ENCODE results near the gene SDHA.
A peak's percentile ranks its signal among the peaks of the same experiment; 100 is the strongest.
"Not testable (repeated sequence)": the region's sequence is repeated elsewhere in the genome, so short reads cannot be mapped to it uniquely, and the experiment has no call there.

SDHA gene

DNA sequence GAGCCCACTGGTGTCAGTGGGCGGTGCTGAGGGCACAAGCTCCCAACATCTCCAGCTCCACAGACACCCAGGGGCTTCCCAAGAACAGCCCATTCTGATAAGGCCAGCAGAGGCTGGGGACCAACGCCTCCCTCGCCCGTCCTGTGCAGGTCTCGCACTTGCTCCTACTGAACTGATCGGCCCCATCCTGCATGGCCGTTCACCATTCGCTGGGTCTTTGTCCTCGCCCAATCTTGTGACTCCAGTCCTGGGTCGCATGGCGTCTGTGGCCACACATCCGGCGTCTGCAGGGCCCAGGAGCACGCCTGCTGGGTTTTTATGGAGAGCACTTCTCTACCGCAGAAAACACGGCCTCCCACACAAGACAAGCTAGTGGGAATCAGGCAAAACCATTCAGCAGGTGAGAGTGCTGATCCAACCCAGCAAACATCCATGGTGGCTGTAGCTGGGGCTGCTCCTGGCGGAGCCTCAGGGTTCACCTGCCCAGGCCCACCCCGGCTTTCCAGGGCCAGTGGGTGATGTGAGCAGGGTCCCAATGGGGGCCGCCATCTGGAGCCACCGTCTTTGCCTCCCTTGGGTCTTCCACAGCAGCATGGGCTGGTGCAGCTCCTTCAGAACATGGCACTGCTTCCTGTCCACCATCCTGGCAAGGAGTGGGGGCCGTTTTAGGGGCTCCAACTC is 19.5 kb upstream of the SDHA start:
- DNase-seq, result no peak

DNA sequence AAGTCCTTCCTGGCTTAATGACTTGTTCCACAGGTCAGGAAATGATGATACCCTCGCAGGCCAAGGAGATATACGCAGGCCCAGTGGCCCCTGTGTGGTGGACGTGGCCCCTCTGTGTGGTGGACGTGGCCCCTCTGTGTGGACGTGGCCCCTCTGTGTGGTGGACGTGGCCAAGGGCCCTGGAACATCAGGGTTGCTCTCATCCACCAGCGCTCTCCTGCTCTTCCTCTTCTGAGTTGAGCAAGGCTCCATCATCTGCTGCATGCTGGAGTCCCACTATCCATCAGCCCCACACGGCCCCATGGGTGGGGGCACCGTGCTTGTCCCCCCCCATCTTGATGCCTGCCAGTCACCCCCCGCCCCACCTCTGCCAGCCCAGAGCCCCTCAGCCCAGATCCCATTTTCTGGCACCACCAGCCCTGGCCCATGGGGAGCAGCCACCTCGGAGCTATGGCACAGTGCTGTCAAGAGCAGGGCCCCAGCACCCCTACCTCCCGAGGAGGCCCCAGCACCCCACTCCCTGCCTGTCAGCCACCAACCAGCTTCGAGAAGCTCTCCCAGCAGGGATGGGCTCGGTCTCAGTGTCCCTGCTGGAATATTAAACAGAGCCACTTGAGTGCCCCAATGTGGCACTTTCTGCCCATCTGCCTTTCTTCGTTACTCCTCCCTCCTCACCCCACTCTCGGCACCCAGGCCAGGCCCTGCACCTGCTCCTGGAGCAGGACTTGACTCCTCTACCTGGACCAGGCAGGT is 18.7 kb upstream of the SDHA start:
- no peak for DNase-seq

DNA sequence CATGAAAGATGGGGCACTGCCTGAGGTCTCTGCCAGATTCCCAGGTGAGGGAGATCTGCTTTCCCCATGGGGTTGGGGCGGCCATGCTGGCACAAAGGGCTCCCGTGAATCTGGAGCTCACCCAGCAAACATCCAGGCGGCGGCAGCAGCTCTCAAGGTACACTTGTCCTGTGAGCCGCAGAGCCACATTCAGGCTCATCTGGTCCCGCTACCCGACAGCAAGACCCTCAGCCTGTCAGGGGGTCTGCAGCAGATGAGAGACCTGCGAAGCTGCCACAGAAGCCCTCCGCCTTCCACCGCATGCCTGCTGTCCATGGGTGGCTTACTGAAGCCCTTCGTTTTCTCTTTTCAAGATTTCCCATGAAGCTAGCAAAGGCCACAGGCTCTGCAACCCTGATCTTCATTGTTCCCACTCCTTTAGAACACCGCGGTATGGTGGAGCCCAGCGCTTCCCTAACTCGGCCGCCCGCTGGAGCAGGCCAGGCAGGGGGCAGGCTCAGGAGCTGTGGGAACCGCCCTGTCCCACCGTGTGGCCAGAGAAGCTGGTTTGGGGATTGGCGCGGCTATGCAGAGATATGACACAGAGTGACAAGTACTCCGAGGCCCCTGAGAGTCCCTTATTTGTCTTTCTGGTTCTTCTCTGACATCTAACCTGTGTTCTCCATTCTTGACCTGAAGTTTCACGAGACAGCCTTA is 18.0 kb upstream of the SDHA start:
- no peak for DNase-seq

DNA sequence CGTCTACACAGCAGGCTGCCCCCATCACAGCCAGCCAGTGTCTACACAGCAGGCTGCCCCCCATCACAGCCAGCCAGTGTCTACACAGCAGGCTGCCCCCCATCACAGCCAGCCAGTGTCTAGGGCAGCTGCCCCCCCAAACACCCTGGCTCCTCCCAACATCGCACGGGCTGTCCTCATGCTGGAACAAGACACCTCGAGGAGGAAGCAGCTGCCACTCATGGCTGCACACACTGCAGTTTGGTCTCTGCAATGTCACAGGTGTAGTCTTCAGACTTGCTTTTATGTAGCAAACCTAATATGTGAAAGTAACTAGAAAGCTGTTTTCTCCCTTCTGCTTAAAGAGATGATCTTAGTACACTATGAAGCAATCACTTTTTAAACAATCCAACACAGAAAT is 17.1 kb upstream of the SDHA start:
- DNase-seq, result no peak

DNA sequence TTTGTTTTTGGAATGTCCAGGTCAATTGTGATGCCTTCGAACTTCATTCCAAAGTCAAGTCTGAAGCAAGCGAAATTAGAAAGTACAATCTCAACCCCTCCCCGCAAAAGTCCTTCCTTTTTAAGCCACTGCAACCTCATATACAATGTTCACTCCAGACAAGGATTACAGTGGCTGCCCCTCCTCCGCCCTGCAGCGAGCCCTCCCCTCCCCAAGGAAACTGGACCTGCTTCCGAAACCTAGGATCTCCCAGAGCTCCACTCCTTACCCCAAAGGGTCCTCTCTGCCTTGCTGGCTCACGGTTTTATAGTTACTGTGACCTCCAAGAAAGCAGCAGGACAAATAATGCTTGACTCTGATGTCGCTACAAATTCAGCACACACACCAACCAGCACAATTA is 16.4 kb upstream of the SDHA start:
- DNase-seq, result no peak

DNA sequence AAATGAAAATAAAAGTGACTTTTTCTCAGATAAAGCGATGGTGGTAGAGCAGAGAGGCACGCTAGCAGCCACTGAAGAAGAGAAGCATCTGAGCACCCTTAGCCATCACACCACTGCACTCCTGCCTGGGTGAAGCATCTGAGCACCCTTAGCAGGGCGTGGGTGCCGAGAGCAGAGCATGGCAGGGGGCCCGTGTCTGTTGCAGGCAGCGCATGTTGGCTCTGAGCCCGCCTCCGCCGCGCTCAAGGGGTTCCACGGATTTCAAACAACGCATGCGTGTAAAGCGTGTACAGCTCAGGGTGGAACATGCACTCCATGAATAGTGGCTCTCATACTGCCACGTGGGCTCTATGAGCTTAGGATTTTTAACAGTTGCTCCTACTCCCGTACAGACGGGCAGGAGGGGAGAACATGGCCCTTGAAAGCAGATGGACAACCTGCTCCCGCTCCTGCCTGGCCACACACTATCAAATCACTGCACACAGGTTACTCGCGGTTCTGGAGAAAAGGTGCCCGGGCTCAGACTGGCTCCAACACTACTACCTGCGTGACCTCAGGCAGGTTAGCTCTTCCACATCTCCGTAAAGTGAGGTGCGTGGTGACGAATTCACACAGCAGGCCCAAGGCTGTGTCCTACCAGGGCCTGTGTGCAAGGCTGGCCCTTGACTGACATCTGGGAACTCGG is 14.7 kb upstream of the SDHA start:
- no peak for DNase-seq

DNA sequence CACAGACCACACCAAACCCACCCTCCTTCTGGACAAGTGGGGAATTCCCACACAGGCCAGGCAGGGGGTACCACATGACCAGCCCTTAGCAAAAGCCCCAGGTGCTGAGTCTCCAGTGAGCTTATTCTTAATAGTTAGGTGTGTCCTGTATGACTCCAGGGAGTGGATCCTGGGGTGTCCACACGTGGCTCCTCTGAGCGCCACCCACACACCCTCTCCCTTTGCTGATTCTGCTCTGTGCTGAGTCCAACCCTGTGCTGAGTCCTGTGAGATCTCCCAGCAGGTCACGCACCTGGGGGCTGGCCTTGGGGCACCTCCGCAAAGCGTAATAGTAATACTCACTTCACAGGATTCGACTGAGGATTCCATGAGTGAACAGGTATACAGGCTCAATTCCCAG is 14.1 kb upstream of the SDHA start:
- no peak for DNase-seq

DNA sequence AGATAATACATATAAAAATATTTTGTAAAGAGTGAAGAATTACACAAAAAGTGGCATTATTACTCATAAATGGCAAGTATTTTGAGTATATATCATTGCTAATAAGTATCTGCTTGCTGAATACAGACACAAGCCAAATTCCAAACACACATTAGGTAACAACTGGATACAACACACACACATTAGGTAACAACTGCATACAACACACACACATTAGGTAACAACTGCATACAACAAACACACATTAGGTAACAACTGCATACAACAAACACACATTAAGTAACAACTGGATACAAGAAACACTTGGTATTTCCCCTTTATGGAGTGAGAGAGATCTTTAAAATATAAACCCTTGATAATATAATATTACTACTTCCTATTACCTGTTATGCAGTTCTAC is 13.7 kb upstream of the SDHA start:
- no peak for DNase-seq

DNA sequence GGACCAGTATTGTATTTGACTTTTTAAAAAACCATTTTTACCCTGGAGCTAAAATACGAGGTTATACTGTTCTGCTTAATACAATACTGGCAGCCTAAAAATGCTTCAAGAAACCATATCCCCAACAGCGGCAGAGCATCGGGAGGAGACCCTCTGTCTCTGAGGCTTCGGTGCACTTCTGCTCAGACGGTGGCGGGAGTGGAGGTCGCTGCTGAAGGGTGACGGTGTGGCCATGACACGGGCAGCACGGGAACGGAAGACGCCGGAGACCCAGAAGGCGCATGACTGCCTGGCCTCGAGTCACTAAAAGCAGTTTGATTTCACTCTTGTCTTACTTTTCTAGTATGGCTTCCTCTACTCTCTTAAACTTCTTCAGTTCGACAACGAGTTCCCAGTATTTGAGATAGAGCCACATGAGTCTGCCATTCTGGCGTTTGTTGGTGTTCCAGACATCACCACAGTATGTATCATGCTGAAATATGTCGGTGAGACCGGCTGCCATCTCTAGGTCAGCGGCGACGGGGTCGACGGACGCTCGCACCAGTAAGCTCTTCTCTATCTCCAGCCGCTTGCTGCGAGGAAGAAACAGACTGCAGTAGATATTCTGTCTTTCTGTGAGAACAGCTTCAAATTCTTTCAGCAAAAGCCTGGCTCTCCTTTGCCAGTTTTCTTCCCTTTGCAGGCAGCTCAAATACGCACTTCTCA is 13.0 kb upstream of the SDHA start:
- no peak for DNase-seq

DNA sequence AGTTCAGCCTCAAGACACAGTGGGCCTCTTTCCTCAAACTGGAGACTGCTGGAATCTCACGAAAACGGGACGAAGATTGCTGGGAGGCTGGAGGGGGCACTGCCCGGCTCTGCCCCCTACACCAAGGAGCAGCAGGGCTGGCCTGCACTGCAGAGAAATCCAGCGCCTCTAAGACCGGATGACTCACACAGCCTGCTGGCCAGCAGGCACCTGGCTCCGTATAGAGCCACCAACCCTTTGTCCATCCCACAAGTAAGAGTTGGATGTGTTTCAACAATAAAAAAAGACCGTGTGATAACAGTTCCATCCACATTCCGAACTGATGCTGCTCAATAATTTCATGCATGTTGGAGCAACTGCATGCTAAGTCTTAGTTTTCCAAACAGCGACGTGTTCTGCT is 11.7 kb upstream of the SDHA start:
- DNase-seq, result peak; percentile 30

DNA sequence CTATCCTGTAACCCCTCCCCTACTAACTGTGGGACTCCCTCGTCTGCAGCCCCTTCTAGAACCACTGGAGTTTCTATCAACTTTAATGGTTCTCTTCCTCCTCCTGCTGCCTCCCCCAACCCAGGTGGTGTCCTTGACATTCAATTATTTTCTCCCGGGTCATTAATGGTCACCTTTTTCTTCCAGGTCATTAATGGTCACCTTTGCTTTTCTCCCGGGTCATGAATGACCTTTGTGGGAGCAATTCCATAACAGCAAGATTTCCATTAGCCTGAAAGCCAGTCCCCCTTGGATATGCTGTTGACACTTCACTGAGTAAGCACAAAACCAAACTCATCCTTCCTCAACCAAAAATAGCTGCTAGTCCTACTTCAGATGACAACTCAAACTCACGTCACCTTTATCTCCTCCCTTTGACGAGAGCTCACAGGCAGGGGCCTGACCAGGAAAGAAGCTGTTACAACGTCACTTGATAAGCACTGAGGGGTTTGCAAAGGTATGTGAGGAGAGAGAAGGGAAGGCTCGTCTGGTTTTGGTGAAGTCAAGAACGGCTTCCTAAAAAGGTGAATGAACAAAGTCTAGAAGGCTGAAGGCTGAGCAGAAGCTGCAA is 11.1 kb upstream of the SDHA start:
- no peak for DNase-seq

DNA sequence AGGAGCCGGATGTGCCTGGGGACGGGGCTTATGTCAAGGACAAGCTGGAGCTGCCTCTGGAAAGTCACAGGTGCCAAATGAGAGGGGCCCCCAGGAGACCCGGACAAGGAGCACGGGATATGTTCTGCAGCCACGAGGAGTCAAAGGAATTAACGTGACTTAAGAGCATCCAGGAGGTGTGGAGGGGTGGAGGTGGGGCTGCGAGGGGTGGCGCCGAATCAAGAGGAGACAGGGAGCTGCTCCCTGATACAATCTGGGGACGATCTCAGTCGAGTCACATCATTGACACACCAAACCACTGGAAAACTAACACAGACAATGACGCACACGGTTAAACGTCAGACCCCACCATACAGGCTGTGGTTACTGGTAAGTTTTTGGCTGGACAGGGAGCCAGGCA is 10.5 kb upstream of the SDHA start:
- DNase-seq, result peak; percentile 41

DNA sequence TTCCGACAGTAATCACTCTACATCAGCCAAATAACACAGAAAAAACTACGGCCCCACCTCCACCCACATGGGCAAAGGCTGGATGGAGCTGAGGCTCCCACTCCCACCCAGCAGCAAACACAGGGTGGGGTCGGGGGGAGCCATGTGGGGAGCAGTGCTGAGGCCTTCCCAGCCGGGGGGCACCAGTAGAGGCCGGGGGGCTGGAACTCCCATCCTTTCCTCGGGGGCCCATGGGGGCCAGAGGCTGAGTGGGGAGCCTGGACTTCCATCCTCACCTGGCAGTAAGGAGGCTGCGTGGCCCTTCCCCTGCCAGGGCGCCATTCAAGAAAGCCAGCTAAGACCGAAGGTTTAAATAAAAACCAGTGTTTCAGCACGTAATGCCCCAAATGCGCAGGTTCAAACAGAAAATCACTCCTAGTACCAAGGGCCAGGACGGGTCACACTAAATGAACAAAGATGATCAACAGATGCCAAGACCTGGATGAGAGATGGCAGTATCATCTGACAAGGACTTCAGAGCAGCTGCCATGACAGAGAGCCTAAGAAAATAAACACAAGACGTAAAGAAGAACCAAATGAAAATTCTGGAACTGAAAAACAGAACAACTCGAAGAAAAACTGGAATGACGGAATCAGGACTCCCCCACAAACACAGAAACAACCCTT is 9.5 kb upstream of the SDHA start:
- no peak for DNase-seq

DNA sequence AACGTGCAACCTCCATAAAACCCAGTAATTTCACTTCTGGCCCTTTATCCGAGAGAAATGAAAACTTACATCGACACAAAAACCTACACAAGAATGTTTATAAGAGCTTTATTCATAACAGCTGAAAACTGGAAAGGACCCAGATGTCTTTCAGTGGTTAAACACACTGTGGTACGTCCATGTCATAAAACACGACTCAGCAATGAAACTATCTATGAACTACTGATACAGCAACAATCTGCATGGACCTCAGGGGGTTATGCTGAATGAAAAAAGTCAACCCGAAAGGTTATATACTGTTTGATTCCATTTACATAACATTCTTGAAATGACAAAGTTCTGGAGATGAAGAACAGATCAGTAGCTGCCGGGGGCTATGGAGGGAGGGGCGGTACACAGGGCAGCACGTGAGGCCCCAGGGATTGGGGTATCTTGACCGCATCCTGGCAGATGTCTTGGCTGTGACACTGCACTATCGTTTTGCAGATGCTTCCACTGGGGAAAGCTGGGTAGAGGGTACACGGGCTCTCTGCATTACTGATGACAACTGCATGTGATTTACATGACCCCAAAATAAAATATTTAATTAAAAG is 4.2 kb upstream of the SDHA start:
- no peak for DNase-seq

DNA sequence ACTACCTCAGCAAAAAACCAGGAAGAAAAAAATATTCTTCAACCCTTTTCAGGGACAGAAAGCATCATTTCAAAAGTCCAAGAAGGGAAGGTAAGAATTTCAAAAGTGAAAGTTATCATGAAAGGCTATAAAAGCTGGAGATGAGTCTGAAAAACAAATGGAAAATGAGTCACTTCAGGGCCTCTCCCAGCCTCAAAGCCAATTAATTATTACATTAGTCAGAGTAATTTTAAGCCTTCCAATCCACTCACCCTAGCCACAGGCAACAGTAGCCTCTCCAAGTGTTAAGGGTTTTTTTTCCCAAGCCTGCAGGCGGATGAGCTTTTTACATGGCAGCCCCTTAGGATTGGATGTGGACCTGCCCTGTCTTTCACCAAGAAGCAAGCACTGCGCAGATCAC is 2.9 kb upstream of the SDHA start:
- peak; percentile 45 for DNase-seq

DNA sequence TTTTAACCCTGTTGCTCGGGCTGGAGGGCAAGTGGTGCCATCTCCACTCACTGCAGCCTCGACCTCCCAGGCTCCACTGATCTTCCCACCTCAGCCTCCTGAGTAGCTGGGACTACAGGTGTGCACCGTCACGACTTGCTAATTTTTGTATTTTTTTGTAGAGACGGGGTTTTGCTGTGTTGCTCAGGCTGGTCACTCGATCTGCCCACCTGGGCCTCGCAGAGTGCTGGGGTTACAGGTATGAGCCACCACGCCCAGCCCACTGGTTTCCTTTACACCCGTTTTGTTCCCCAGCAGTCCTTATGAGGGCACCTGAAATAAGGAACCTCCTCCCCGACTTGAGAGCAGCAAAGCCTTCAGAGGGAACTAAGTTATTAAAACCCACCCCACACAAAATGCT is 2.0 kb upstream of the SDHA start:
- not testable (repeated sequence) for DNase-seq

DNA sequence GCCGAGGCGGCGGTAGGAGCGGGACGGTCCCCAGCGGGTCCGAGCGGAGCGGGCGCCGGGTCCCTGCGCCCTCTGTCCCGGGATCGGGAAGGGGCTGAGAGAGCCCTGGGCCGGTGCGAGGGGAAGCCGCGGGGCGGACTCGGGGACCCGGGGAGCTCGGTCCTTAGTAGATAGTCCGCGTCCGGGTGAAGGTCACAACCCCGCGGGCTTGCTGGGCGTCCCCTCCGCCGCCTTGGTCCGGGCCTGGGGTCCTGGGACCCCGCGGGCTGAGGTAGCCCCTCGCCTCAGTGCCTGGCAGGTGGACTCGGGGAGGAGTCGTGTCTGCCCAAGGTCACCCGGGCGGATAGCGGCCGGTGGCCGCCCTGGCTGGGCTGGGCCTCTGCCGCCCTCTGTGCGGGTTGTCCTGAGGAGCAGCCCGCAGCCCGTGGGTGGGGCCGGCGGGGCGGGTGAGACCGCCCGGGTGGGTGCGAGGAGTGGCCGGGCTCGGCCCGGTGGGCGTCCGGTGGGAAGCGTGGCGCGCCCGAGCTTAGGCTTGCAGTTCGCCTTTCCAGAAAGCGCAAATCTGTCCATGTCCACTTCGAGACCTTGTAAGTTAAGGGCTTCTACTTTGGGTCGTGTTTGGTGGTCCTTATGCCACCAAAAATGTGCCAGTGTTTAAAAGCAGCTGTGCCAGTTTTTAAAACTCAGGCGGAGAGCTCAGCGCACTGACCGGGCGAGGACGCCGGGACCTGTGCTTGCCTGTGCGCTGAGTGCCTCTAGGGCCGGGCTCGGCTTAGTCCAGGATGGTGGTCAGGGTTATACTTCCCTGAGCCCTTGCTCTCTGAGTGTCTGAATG is 554 bp downstream of the SDHA start:
- DNase-seq, result no peak

DNA sequence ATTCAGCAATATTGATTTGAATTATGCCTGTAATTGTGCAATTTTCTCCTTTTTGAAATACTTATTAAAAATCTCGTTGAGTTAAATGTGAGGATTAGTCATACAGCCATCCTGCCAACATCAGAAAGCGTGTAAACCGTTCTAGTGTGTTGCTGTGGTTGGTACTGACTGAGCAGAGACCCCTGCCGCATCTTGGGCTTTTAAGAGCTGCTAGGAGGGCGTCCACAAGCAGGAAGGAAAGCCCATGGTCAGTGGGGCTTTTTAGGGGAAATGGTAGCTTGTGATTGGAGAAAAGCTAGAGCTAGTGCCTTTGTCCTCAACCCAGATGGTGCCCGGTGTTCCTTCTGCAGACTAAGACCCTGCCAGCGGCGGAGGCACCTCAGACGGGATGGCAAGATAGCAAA is 1.3 kb downstream of the SDHA start:
- peak; percentile 34 for DNase-seq

DNA sequence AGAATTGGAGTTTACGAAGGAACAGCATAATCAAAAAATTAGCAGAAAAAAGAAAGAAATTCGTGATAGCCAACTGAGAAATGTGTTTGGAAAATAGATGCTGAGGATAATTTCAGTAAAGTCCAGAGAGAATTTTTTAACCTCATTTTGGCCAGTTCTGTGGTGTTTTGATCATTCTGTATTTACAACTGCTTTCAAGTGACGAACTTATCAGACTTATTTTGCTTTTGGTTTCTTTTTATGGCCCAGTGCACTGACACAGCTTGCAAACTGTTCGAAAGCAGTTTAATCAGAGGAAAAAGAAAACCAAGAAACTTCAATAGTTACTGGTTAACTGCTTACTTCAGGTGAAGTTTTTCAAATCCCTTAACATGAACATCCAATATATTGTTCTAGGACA is 1.9 kb downstream of the SDHA start:
- no peak for DNase-seq

DNA sequence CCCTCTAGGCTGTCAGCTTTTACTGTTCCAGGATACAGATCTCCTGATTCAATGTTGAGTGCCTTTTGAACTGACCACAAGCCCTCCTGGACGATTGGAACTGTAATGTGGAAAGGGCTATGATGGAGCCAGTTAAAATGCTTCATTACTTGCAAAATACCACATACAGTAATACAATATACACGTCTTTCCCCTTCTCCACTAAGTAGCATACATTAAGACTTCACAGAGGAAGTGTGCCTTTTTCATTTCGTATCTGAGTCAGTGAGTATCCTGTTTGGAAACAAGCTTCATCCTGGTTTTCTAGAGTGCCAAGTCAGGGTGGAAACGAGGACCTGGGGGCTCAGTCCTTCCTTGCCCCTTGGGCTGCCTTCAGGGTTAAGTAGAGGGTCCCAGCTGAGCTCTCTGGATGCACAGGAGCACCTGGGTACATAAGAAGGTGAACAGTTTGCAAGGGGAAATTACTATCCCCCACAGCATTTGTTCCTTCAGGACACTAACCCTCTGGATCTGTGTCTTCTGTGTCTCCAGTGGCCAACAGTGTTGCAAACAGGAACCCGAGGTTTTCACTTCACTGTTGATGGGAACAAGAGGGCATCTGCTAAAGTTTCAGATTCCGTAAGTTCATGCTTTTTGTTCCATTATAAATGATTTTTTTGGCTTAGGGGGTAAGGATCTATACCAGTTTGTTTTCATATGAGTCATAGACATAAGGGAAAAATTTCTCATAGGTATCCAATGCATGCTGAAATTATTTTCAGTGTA is 5.0 kb downstream of the SDHA start:
- peak; percentile 10 for DNase-seq

Measured in fibroblast of skin of right biceps (primary cell).